Activated gamma-delta T cell (primary cell): ENCODE data around the gene DNAJC16.
"Not testable (repeated sequence)": the region's sequence is repeated elsewhere in the genome, so short reads cannot be mapped to it uniquely, and the experiment has no call there.

ENCODE experiments used
- DNase-seq: peaks from one replicate; lab custom pipeline; 2025; lab: John Stamatoyannopoulos, UW

DNAJC16 gene

GRCh38 chr1:15507278-15507677 is 19.4 kb upstream of the DNAJC16 start:
- DNase-seq: no peak

- no peak for DNase-seq
These were observed 17.8 kb upstream of the DNAJC16 start for GRCh38 chr1:15508700-15509487.

GRCh38 chr1:15509586-15509985 is 17.1 kb upstream of the DNAJC16 start:
- DNase-seq: no peak

GRCh38 chr1:15510611-15511405 is 15.8 kb upstream of the DNAJC16 start:
- no peak for DNase-seq

- DNase-seq: no peak
These were observed 13.5 kb upstream of the DNAJC16 start for GRCh38 chr1:15513192-15513591.

GRCh38 chr1:15513919-15514318 is 12.7 kb upstream of the DNAJC16 start:
- DNase-seq: no peak

- DNase-seq: not testable (repeated sequence)
These were observed 12.1 kb upstream of the DNAJC16 start for GRCh38 chr1:15514557-15514956.

GRCh38 chr1:15515022-15515663 is 11.5 kb upstream of the DNAJC16 start:
- DNase-seq: no peak

- no peak for DNase-seq
These were observed 7.0 kb upstream of the DNAJC16 start for GRCh38 chr1:15519625-15520024.

- DNase-seq: not testable (repeated sequence)
These were observed 5.3 kb upstream of the DNAJC16 start for GRCh38 chr1:15521206-15521906.

GRCh38 chr1:15522551-15522950 is 4.1 kb upstream of the DNAJC16 start:
- DNase-seq: no peak

GRCh38 chr1:15523104-15524020 is 3.3 kb upstream of the DNAJC16 start:
- DNase-seq: no peak

- no peak for DNase-seq
These were observed 2.7 kb upstream of the DNAJC16 start, which contains the start of gene CASP9 for GRCh38 chr1:15524021-15524282. TSS of gene CASP9 (minus strand) at chr1:15524215. CDS start at chr1:15524200, 15 bp downstream.

- peak; percentile 99 for DNase-seq
These were observed 2.2 kb upstream of the DNAJC16 start for GRCh38 chr1:15524283-15525049.

GRCh38 chr1:15525050-15526020 is 1.3 kb upstream of the DNAJC16 start:
- DNase-seq: no peak

GRCh38 chr1:15526021-15526489 is 593 bp upstream of the DNAJC16 start:
- DNase-seq: no peak

GRCh38 chr1:15531003-15531402 is 4.4 kb downstream of the DNAJC16 start:
- no peak for DNase-seq

- no peak for DNase-seq
These were observed 5.0 kb downstream of the DNAJC16 start for GRCh38 chr1:15531682-15532081.

- no peak for DNase-seq
These were observed 12.1 kb downstream of the DNAJC16 start for GRCh38 chr1:15538771-15539170.
